HG03565 (cell line): Measurements from ENCODE around the gene STAT3.

ENCODE experiments used
- ATAC-seq: cut with Tn5 transposase; IDR thresholded peaks from one replicate; pipeline ENCODE4 v1.9.1; 2021; ENCODE audit warnings: mild to moderate bottlenecking, moderate library complexity; ENCODE audit not compliant: unreplicated experiment

The STAT3 gene

GRCh38 chr17:42354956-42355843 is 33.0 kb downstream of the STAT3 start:
- ATAC-seq: no peak

- no peak for ATAC-seq
These were observed 40.1 kb downstream of the STAT3 start for GRCh38 chr17:42348104-42348503.

GRCh38 chr17:42347606-42348005 is 40.6 kb downstream of the STAT3 start:
- no peak for ATAC-seq

GRCh38 chr17:42347198-42347597 is 41.0 kb downstream of the STAT3 start:
- no peak for ATAC-seq

- no peak for ATAC-seq
These were observed 41.8 kb downstream of the STAT3 start for GRCh38 chr17:42346481-42346880.

- no peak for ATAC-seq
These were observed 42.7 kb downstream of the STAT3 start for GRCh38 chr17:42345396-42346073.

- no peak for ATAC-seq
These were observed 45.8 kb downstream of the STAT3 start for GRCh38 chr17:42342242-42343008.

GRCh38 chr17:42341568-42341967 is 46.7 kb downstream of the STAT3 start:
- ATAC-seq: no peak

GRCh38 chr17:42340691-42341127 is 47.5 kb downstream of the STAT3 start:
- no peak for ATAC-seq

- ATAC-seq: no peak
These were observed 49.0 kb downstream of the STAT3 start for GRCh38 chr17:42339221-42339620.

GRCh38 chr17:42338427-42338985 is 49.7 kb downstream of the STAT3 start:
- ATAC-seq: no peak

GRCh38 chr17:42337442-42337841 is 50.8 kb downstream of the STAT3 start:
- ATAC-seq: no peak

GRCh38 chr17:42334677-42335076 is 53.6 kb downstream of the STAT3 start:
- ATAC-seq: no peak

GRCh38 chr17:42333053-42333452 is 55.2 kb downstream of the STAT3 start:
- ATAC-seq: no peak

GRCh38 chr17:42329025-42329976 is 58.9 kb downstream of the STAT3 start:
- no peak for ATAC-seq

GRCh38 chr17:42325026-42325425 is 63.2 kb downstream of the STAT3 start:
- ATAC-seq: no peak

- no peak for ATAC-seq
These were observed 64.9 kb downstream of the STAT3 start for GRCh38 chr17:42323268-42323773.

- no peak for ATAC-seq
These were observed 65.6 kb downstream of the STAT3 start for GRCh38 chr17:42322382-42323267.

GRCh38 chr17:42321555-42321954 is 66.7 kb downstream of the STAT3 start:
- no peak for ATAC-seq
